K562 (cell line): ENCODE results near the gene UBE2B. TPM values are rescaled to one million over a fixed set of nuclear protein-coding genes. Genes with fewer than 3 reads are reported as not detected.

Source experiments
- ATAC-seq: fragments of 200-7000 bp; cut with Tn5 transposase; 3 replicates; pipeline ENCODE4 v1.9.1; 2020; ENCODE audit warnings: moderate library complexity
- BruUV-seq: library from RNA; stranded (reverse); fragments of 400-500 nt; replicated peaks from 2 replicates; lab custom pipeline; 2021; lab: Mats Ljungman, UMichigan
- CTCF ChIA-PET: fragments of 300-600 bp; formaldehyde crosslinking; extraction: SDS; loops from one replicate; lab custom pipeline; 2021; ENCODE audit warnings: low intra/inter-chr PET ratio; lab: Yijun Ruan, JAX
- POLR2A ChIA-PET: fragments of 300-600, 350-650 bp; sonication (Branson Sonifier 250); formaldehyde crosslinking; extraction: SDS; loops from one replicate; lab custom pipeline; 2021; ENCODE audit warnings: antibody characterized with exemption, inconsistent platforms; lab: Yijun Ruan, JAX
- DNase-seq, 4 experiments: peaks; one replicate each; pipeline versions ENCODE4 v3.0.0 to v3.0.0-alpha.2; 2011 to 2018; ENCODE audit warnings: low spot score in 3 of 4, mixed read lengths in 3 of 4; ENCODE audit errors: extremely low read depth in 1 of 4
- FAIRE-seq: peaks from 2 replicates; lab custom pipeline; 2011; peaks lifted over from hg19 to GRCh38; lab: Jason Lieb, UNC
- H2AFZ ChIP-seq: 2 replicates; pipeline ENCODE4 v1.6.0; 2011; ENCODE audit warnings: low read depth, low read length, control low read depth, inconsistent platforms
- H3K27ac ChIP-seq: fragments of 200-600 bp; 3 replicates; pipeline ENCODE4 v1.8.0; 2011; ENCODE audit warnings: low read depth, mild to moderate bottlenecking, control low read depth, inconsistent platforms, low read length, moderate library complexity, mixed read lengths; ENCODE audit errors: extremely low read depth
- H3K27me3 ChIP-seq, 2 experiments: fragments of 300-600 bp in 1 of 2; 2 replicates in 1 of 2; 3 replicates in 1 of 2; pipeline versions ENCODE4 v1.6.0 to v1.8.0; 2011; ENCODE audit warnings: inconsistent platforms in 2 of 2, low read length in 2 of 2, mild to moderate bottlenecking in 1 of 2, mixed read lengths in 1 of 2, moderate library complexity in 1 of 2; ENCODE audit not compliant: control insufficient read depth in 2 of 2, insufficient read depth in 2 of 2
- H3K36me3 ChIP-seq: fragments of 300-600 bp; 3 replicates; pipeline ENCODE4 v1.8.0; 2011; ENCODE audit warnings: mild to moderate bottlenecking, low read length, inconsistent platforms; ENCODE audit not compliant: control insufficient read depth, insufficient read depth
- H3K4me1 ChIP-seq, 2 experiments: fragments of 200-600 bp in 1 of 2; replicated peaks in 1 of 2; 2 replicates in 1 of 2; 3 replicates in 1 of 2; pipeline versions ENCODE4 v1.5.1 to v1.8.0; 2011; ENCODE audit warnings: inconsistent platforms in 2 of 2, low read length in 2 of 2, mild to moderate bottlenecking in 1 of 2, mixed read lengths in 1 of 2, moderate library complexity in 1 of 2; ENCODE audit not compliant: control insufficient read depth in 2 of 2, insufficient read depth in 2 of 2
- H3K4me2 ChIP-seq: 2 replicates; pipeline ENCODE4 v1.6.1; 2011; ENCODE audit warnings: low read length, control low read depth, inconsistent platforms, mixed read lengths; ENCODE audit not compliant: insufficient read depth
- H3K4me3 ChIP-seq: fragments of 200-600 bp; sonication (generic), shearing (Covaris generic); 2 replicates; pipeline ENCODE4 v1.5.1; 2016; ENCODE audit warnings: control low read depth, inconsistent platforms
- H3K79me2 ChIP-seq: fragments of 200-600 bp; 3 replicates; pipeline ENCODE4 v1.8.0; 2011; ENCODE audit warnings: low read length, inconsistent platforms; ENCODE audit not compliant: control insufficient read depth, insufficient read depth
- H3K9ac ChIP-seq, 2 experiments: 2 replicates each; pipeline versions ENCODE4 v1.6.0 to v1.6.1; 2011; ENCODE audit warnings: low read depth in 2 of 2, low read length in 2 of 2, control low read depth in 1 of 2, inconsistent platforms in 1 of 2, mild to moderate bottlenecking in 1 of 2, mixed read lengths in 1 of 2; ENCODE audit not compliant: insufficient read depth in 1 of 2
- H3K9me1 ChIP-seq: one replicate; pipeline ENCODE4 v1.6.0; 2011; ENCODE audit warnings: inconsistent platforms, mild to moderate bottlenecking, low read length, moderate library complexity; ENCODE audit not compliant: control insufficient read depth, insufficient read depth
- H3K9me3 ChIP-seq: replicated peaks from 2 replicates; pipeline ENCODE4 v1.5.1; 2011; ENCODE audit warnings: low read depth, low read length, inconsistent platforms; ENCODE audit not compliant: control insufficient read depth, insufficient read depth
- H4K20me1 ChIP-seq: replicated peaks from 2 replicates; pipeline ENCODE4 v1.6.1; 2011; ENCODE audit warnings: low read length, inconsistent platforms, mixed read lengths; ENCODE audit not compliant: control insufficient read depth, insufficient read depth
- GABPA ChIP-seq: fragments of 200-800 bp; sonication (Bioruptor generic); conservative IDR thresholded peaks from 2 replicates; pipeline ENCODE4 v1.6.1; 2016; ENCODE audit warnings: low read depth, missing genetic modification characterization, missing compliant biosample characterization
- IRF1 ChIP-seq: sonication (generic); formaldehyde crosslinking; IDR thresholded peaks from 2 replicates; pipeline ENCODE4 v1.8.0; 2022; ENCODE audit warnings: missing genetic modification reagents, mild to moderate bottlenecking, borderline replicate concordance
- KDM4B ChIP-seq, 2 experiments: fragments of 450-650 bp in 1 of 2; sonication (generic) in 1 of 2; IDR thresholded peaks; 2 replicates each; pipeline ENCODE4 v1.6.1; 2016 to 2017; ENCODE audit warnings: borderline replicate concordance in 2 of 2, antibody characterized with exemption in 1 of 2, low read depth in 1 of 2, mild to moderate bottlenecking in 1 of 2
- KLF1 ChIP-seq: fragments of 450-650 bp; IDR thresholded peaks from 2 replicates; pipeline ENCODE4 v1.6.1; 2016; ENCODE audit warnings: missing genetic modification characterization, missing compliant biosample characterization
- MBD2 ChIP-seq: sonication (generic); IDR thresholded peaks from 2 replicates; pipeline ENCODE4 v1.6.1; 2016; ENCODE audit warnings: low read depth, borderline replicate concordance
- MEF2A ChIP-seq: IDR thresholded peaks from 2 replicates; pipeline ENCODE4 v1.6.1; 2011; ENCODE audit warnings: low read depth, mild to moderate bottlenecking, low read length, moderate library complexity; ENCODE audit not compliant: control insufficient read depth
- POLR2AphosphoS2 ChIP-seq: IDR thresholded peaks from 2 replicates; pipeline ENCODE4 v1.6.1; 2012; ENCODE audit warnings: low read length, improper control_type of control experiment
- ZBTB11 ChIP-seq, 3 experiments: fragments of 200-800 bp in 1 of 3; fragments of 250-450 bp in 1 of 3; fragments of 450-650 bp in 1 of 3; sonication (Bioruptor Pico) in 1 of 3; sonication (Bioruptor generic) in 1 of 3; formaldehyde crosslinking in 1 of 3; IDR thresholded peaks; 2 replicates each; pipeline versions ENCODE4 v1.6.1 to v1.8.0; 2016 to 2022; ENCODE audit warnings: mild to moderate bottlenecking in 2 of 3, missing genetic modification characterization in 2 of 3, missing compliant biosample characterization in 1 of 3, moderate library complexity in 1 of 3
- ZNF134 ChIP-seq: fragments of 250-450 bp; sonication (Bioruptor Pico); conservative IDR thresholded peaks from 2 replicates; pipeline ENCODE4 v1.4.0; 2020
- ZNF431 ChIP-seq: sonication (generic); formaldehyde crosslinking; IDR thresholded peaks from 2 replicates; pipeline ENCODE4 v1.8.0; 2022; ENCODE audit warnings: mild to moderate bottlenecking, missing genetic modification reagents
- ZNF830 ChIP-seq: fragments of 250-450 bp; sonication (Bioruptor Pico); IDR thresholded peaks from 2 replicates; pipeline ENCODE4 v1.5.0; 2021; ENCODE audit warnings: mild to moderate bottlenecking
- WGBS: fragments of 100-300 bp; shearing (Covaris generic); methylation state at CpG from one replicate; pipeline ENCODE4 v1.1.6; 2016; ENCODE audit warnings: low coverage, mixed read lengths; ENCODE audit not compliant: insufficient coverage; ENCODE audit errors: missing lambda C conversion rate; 5-methylcytosine and 5-hydroxymethylcytosine counted together
- in situ Hi-C: fragments of 300-500 bp; cut with MboI; formaldehyde crosslinking; loops from 4 replicates; pipeline ENCODE4 v1.15.0; 2018; ENCODE audit warnings: inconsistent platforms, mixed read lengths
- intact Hi-C: fragments of 100-400 bp; cut with micrococcal nuclease; formaldehyde crosslinking; loops from 2 replicates; pipeline ENCODE4 v1.14.2; 2022
- polyA plus RNA-seq, 8 experiments: library from polyadenylated mRNA; depleted of rRNA in 4 of 8; stranded (reverse) in 5 of 8; unstranded in 3 of 8; fragments of >200 nt; fragmentation: Nextera tagmentation in 2 of 8; fragmentation: Illumina TruSeq in 1 of 8; extraction: Ambion mirVana in 2 of 8; extraction: Trizol in 1 of 8; gene quantifications; 2 replicates each; pipeline versions ENCODE4 v1.2.1 to v1.2.3, GENCODE V29; 2011 to 2014; ENCODE audit warnings: inconsistent platforms in 1 of 8, missing spikeins in 1 of 8
- total RNA-seq, 7 experiments: library from RNA; depleted of rRNA in 6 of 7; stranded (reverse); fragments of >200 nt in 6 of 7; fragmentation: Illumina TruSeq in 2 of 7; extraction: Trizol in 2 of 7; gene quantifications; 2 replicates each; pipeline versions ENCODE4 v1.2.1 to v1.2.3, GENCODE V29; 2011 to 2021; ENCODE audit warnings: low replicate concordance in 1 of 7
- TF ChIP-seq, protein P1 (sequence below): sonication (generic); formaldehyde crosslinking; IDR thresholded peaks from 2 replicates; pipeline ENCODE4 v1.9.0; 2022; ENCODE audit warnings: mild to moderate bottlenecking, missing genetic modification reagents
- TF ChIP-seq, protein P2 (sequence below): fragments of 250-450 bp; sonication (Bioruptor Pico); IDR thresholded peaks from 2 replicates; pipeline ENCODE4 v1.5.0; 2020; ENCODE audit warnings: mild to moderate bottlenecking

The UBE2B gene
- total and polyA plus RNA-seq, 9 of the 15 experiments (the other 6 are each of a cell fraction or from before 2014, with no cell fraction given) = 13.1 to 198 (median 75.5) TPM

- Histone ChIP-seq H3K27ac (peak overlapping the region; percentile 63), H3K4me3 (no peak overlapping the region), H3K9me3 (no peaks in the 10 kb centered on the region), H3K9ac (peak overlapping the region in 1 of 2 experiments; percentile 77; a peak in 2 of 4 replicates), H3K4me1 (peaks cover 27 to 30% of the 10 kb centered on the region in 2 experiments; a peak in 4 of 5 replicates), H2AFZ (peak overlapping the region; percentile 70), H3K36me3 (no peaks in the 10 kb centered on the region), H3K9me1 (no peaks in the 10 kb centered on the region), H3K27me3 (no peaks in the 10 kb centered on the region; a peak in 1 of 5 replicates), H4K20me1 (no peaks in the 10 kb centered on the region), H3K4me2 (peak overlapping the region; percentile 48; the same call in 1 of the 2 replicates), H3K79me2 (no peaks in the 10 kb centered on the region)
- DNase-seq = no peak
- ATAC-seq = peak; percentile 41
- ChIA-PET CTCF (no interaction called here), POLR2A (interaction anchor here (0.6 to 2.2 kb wide), 3 partner anchors 29 to 140 kb away, joined by 3 to 7 read pairs (median 3); no protein-coding TSS in a partner anchor)
- in situ Hi-C loops (no loop called here), intact Hi-C loops (no loop called here)
- peak; percentile 40 for FAIRE-seq
- no TSS peak for BruUV-seq
- 56% methylated on average over 4 of the region's 4 CpGs for WGBS
- peak; percentile 59; the same call in 1 of the 2 replicates for TF ChIP-seq ZNF830 (CRISPR knock-in tag)
- no peak for TF ChIP-seq KLF1 (tag)
- no peak for TF ChIP-seq MBD2
- TF ChIP-seq, protein P1, sequence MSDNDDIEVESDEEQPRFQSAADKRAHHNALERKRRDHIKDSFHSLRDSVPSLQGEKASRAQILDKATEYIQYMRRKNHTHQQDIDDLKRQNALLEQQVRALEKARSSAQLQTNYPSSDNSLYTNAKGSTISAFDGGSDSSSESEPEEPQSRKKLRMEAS = no peak
- no peak for TF ChIP-seq ZNF431
- TF ChIP-seq ZNF134 (CRISPR knock-in tag) = no peak
- no peak for TF ChIP-seq MEF2A
- no peak for TF ChIP-seq IRF1 (CRISPR knock-in tag)
- no peak for TF ChIP-seq GABPA (tag)
- no peak for TF ChIP-seq KDM4B (IDR thresholded peaks at IDR 0.05; ENCODE audit: borderline replicate concordance in 2 of 2, low read depth in 1 of 2)
- TF ChIP-seq POLR2AphosphoS2 = no peak
- TF ChIP-seq ZBTB11 (CRISPR knock-in tag; IDR thresholded peaks at IDR 0.05) = 0 out of 6 replicates have a peak, but pooled peaks of 1 of the 3 experiments have one; percentile 4
- TF ChIP-seq, protein P2, sequence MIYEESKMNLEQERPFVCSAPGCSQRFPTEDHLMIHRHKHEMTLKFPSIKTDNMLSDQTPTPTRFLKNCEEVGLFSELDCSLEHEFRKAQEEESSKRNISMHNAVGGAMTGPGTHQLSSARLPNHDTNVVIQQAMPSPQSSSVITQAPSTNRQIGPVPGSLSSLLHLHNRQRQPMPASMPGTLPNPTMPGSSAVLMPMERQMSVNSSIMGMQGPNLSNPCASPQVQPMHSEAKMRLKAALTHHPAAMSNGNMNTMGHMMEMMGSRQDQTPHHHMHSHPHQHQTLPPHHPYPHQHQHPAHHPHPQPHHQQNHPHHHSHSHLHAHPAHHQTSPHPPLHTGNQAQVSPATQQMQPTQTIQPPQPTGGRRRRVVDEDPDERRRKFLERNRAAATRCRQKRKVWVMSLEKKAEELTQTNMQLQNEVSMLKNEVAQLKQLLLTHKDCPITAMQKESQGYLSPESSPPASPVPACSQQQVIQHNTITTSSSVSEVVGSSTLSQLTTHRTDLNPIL = no peak
Observed at GRCh38 chr5:134437340-134437846, 66.0 kb downstream of the UBE2B start.
